HEK293 (cell line): ENCODE results near the gene PTPN3.
"Not testable (repeated sequence)": the region's sequence is repeated elsewhere in the genome, so short reads cannot be mapped to it uniquely, and the experiment has no call there.

Experiments
- HOXD13 ChIP-seq: sonication (generic); formaldehyde crosslinking; IDR thresholded peaks from 2 replicates; pipeline ENCODE4 v1.8.0; 2022; ENCODE audit warnings: missing genetic modification reagents, borderline replicate concordance
- YY1 ChIP-seq: fragments of 450-650 bp; formaldehyde crosslinking; IDR thresholded peaks from 2 replicates; pipeline ENCODE4 v1.5.1; 2018; ENCODE audit warnings: missing biosample characterization, missing genetic modification characterization
- ZNF138 ChIP-seq: fragments of 450-650 bp; formaldehyde crosslinking; IDR thresholded peaks from 2 replicates; pipeline ENCODE4 v1.5.1; 2016; ENCODE audit warnings: missing biosample characterization, missing genetic modification characterization, borderline replicate concordance
- ZNF174 ChIP-seq: fragments of 450-650 bp; formaldehyde crosslinking; IDR thresholded peaks from 2 replicates; pipeline ENCODE4 v1.5.0; 2017; ENCODE audit warnings: missing biosample characterization, mild to moderate bottlenecking, missing genetic modification characterization
- ZNF175 ChIP-seq: fragments of 450-650 bp; formaldehyde crosslinking; IDR thresholded peaks from 2 replicates; pipeline ENCODE4 v1.5.1; 2016; ENCODE audit warnings: missing biosample characterization, missing genetic modification characterization
- ZNF274 ChIP-seq, 2 experiments: fragments of 200-500 bp in 1 of 2; fragments of 450-650 bp in 1 of 2; sonication (Bioruptor generic) in 1 of 2; formaldehyde crosslinking in 1 of 2; IDR thresholded peaks; 2 replicates each; pipeline versions ENCODE4 v1.5.1 to v1.6.1; 2014 to 2016; ENCODE audit warnings: borderline replicate concordance in 1 of 2, inconsistent platforms in 1 of 2, low read length in 1 of 2, missing biosample characterization in 1 of 2, missing genetic modification characterization in 1 of 2
- ZNF501 ChIP-seq: fragments of 450-650 bp; formaldehyde crosslinking; IDR thresholded peaks from 2 replicates; pipeline ENCODE4 v1.5.1; 2016; ENCODE audit warnings: missing biosample characterization, missing genetic modification characterization
- ZNF776 ChIP-seq: fragments of 450-650 bp; formaldehyde crosslinking; IDR thresholded peaks from 2 replicates; pipeline ENCODE4 v1.5.0; 2017; ENCODE audit warnings: missing biosample characterization, missing genetic modification characterization, borderline replicate concordance
- ZNF777 ChIP-seq: fragments of 450-650 bp; formaldehyde crosslinking; IDR thresholded peaks from 2 replicates; pipeline ENCODE4 v1.5.1; 2017; ENCODE audit warnings: missing biosample characterization, missing genetic modification characterization, borderline replicate concordance
- TF ChIP-seq, protein P1 (sequence below): fragments of 450-650 bp; IDR thresholded peaks from 2 replicates; pipeline ENCODE4 v1.5.1; 2018; ENCODE audit warnings: missing biosample characterization, missing genetic modification characterization

DNA sequence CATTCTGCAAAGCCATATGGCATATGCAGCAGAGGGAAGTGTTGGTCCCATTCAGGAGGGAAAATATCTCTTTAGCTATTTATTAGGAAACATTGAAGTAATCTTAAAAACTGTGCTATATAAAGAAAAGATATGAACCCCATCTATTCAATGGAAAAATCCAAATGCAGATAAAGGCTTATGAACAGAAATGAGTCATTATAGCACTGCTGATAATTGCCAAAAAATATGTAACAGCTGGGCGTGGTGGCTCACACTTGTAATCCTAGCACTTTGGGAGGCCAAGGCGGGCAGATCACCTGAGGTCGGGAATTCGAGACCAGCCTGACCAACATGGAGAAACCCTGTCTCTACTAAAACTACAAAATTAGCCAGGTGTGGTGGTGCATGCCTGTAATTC lies 11.9 kb upstream of the PTPN3 start:
- TF ChIP-seq YY1 (tag by site-specific recombination); ZNF777 (tag by site-specific recombination); ZNF175 (tag by site-specific recombination); HOXD13 (CRISPR knock-in tag); ZNF776 (tag by site-specific recombination); ZNF174; ZNF274 (IDR thresholded peaks at IDR 0.05; ENCODE audit: low read length); ZNF274 (tag by site-specific recombination; IDR thresholded peaks at IDR 0.05; ENCODE audit: borderline replicate concordance); ZNF138 (tag by site-specific recombination); ZNF501 (tag by site-specific recombination): not testable (repeated sequence)
- TF ChIP-seq, protein P1, sequence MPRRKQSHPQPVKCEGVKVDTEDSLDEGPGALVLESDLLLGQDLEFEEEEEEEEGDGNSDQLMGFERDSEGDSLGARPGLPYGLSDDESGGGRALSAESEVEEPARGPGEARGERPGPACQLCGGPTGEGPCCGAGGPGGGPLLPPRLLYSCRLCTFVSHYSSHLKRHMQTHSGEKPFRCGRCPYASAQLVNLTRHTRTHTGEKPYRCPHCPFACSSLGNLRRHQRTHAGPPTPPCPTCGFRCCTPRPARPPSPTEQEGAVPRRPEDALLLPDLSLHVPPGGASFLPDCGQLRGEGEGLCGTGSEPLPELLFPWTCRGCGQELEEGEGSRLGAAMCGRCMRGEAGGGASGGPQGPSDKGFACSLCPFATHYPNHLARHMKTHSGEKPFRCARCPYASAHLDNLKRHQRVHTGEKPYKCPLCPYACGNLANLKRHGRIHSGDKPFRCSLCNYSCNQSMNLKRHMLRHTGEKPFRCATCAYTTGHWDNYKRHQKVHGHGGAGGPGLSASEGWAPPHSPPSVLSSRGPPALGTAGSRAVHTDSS, result not testable (repeated sequence)
